Heart left ventricle (tissue), 16 donors: Measurements from ENCODE around the gene SLC52A3. TPM values are rescaled to one million over a fixed set of nuclear protein-coding genes. Genes with fewer than 3 reads are reported as not detected.

Experiments
- ATAC-seq, 4 donors: fragments of 200-7000 bp; cut with Tn5 transposase; one replicate each; pipeline ENCODE4 v1.9.1; 2020 to 2022; ENCODE audit warnings: moderate library complexity in 4 of 4, mild to moderate bottlenecking in 3 of 4, moderate number of reproducible peaks in 1 of 4
- DNase-seq, 5 donors: peaks; one replicate each; pipeline ENCODE4 v3.0.0-alpha.2; 2020
- H3K27ac ChIP-seq, 12 donors: fragments of 200-600 bp; sonication (generic) in 4 of 12; one replicate each; pipeline versions ENCODE4 v1.5.0 to v1.8.0; 2016 to 2022; ENCODE audit warnings: mild to moderate bottlenecking in 2 of 12
- H3K27me3 ChIP-seq, 9 donors: fragments of 200-600 bp; sonication (generic) in 2 of 9; one replicate each; pipeline versions ENCODE4 v1.5.1 to v1.8.0; 2016 to 2022; ENCODE audit warnings: mild to moderate bottlenecking in 3 of 9
- H3K36me3 ChIP-seq, 9 donors: fragments of 200-600 bp; sonication (generic) in 2 of 9; one replicate each; pipeline versions ENCODE4 v1.5.0 to v1.8.0; 2018 to 2022; ENCODE audit warnings: mild to moderate bottlenecking in 2 of 9
- H3K4me1 ChIP-seq, 12 donors: fragments of 200-600 bp; sonication (generic) in 4 of 12; one replicate each; pipeline versions ENCODE4 v1.5.0 to v1.8.0; 2016 to 2022; ENCODE audit warnings: mild to moderate bottlenecking in 3 of 12
- H3K4me3 ChIP-seq, 12 donors: fragments of 200-600 bp; sonication (generic) in 4 of 12; one replicate each; pipeline versions ENCODE4 v1.5.0 to v1.8.0; 2017 to 2022; ENCODE audit warnings: mild to moderate bottlenecking in 9 of 12, moderate library complexity in 4 of 12
- H3K9me3 ChIP-seq, 12 donors: fragments of 200-600 bp; sonication (generic) in 4 of 12; one replicate each; pipeline versions ENCODE4 v1.5.0 to v1.8.0; 2016 to 2022; ENCODE audit warnings: mild to moderate bottlenecking in 1 of 12
- CTCF ChIP-seq, 12 donors: fragments of 200-600 bp; sonication (generic) in 4 of 12; IDR thresholded peaks; one replicate each; pipeline versions ENCODE4 v1.5.0 to v1.8.0; 2018 to 2022; ENCODE audit warnings: antibody characterized with exemption in 12 of 12, mild to moderate bottlenecking in 5 of 12
- POLR2A ChIP-seq, 2 donors: fragments of 450-650 bp; IDR thresholded peaks; one replicate each; pipeline ENCODE4 v1.6.1; 2017; ENCODE audit warnings: antibody characterized with exemption in 2 of 2, mild to moderate bottlenecking in 2 of 2, moderate library complexity in 2 of 2
- WGBS, 4 donors: extraction: QIAGEN DNeasy Blood & Tissue Kit in 2 of 4; methylation state at CpG; one replicate each; pipeline versions ENCODE4 v1.1.5 to v1.1.7; 2013 to 2018; 5-methylcytosine and 5-hydroxymethylcytosine counted together
- intact Hi-C, 10 donors: fragments of 100-400 bp; cut with DNase I; formaldehyde crosslinking; loops; one replicate each; pipeline versions ENCODE4 v1.11.1 to v1.14.2; 2022
- polyA plus RNA-seq, 2 donors: library from polyadenylated mRNA; stranded (reverse); fragments of 200-250 nt; gene quantifications; one replicate each; pipeline ENCODE4 v1.2.3, GENCODE V29; 2013
- total RNA-seq, 9 donors: library from RNA; depleted of rRNA in 2 of 9; stranded (reverse); fragments of >200 nt in 2 of 9; fragmentation: NEBNext Ultra II Directional in 3 of 9; extraction: Animal tissue kit (Norgen Biotek cat#: 25700) in 3 of 9; gene quantifications; one replicate each; pipeline versions ENCODE4 v1.1.0 to v1.2.4, GENCODE V29; 2016 to 2023
- donor health status: ischemic (EF 13 %, LVEDD 7.1; RV severe dilation, severe dysfunction).
- donor health status: healthy with polysubstance abuse.
- donor health status: DM: no; HTN: yes; CAD: no.
- donor health status: DM: no; HTN: no; CAD: no.
- donor health status: ischemic (EF 25% LVEDD 6.9; RV normal size, moderate dysfunction).
- donor health status: ischemic (EF 25% LVEDD 5.7; RV mildly dilated, moderate dysfunction).
- donor health status: healthy.
- donor health status: DM: yes; HTN: yes; CAD: no.
- donor health status: ischemic (EF 35%, LVEDD 5.7; RV mildly dilated, moderate dysfunction).
- donor health status: nonischemic (EF 11% LVEDD 7.7; RV severe dilation, severe dysfunction).
- donor health status: DM: yes; HTN: yes; CAD: no.
- donor health status: PGD.
- donor health status: ischemic (EF 29% LVEDD 5.4; RV normal size, mild dysfunction).
- donor health status: nonischemic (EF 23%, LVEDD 6.1; RV moderate dilation, normal function).

Gene SLC52A3
- total and polyA plus RNA-seq, 11 donors, result 1.4 to 18.6 (median 2.8) TPM

GRCh38 chr20:717271-717670 is 51.0 kb downstream of the SLC52A3 start:
- no peak overlapping the region for H3K4me3 ChIP-seq
- ATAC-seq, result no peak
- no peaks in the 10 kb centered on the region for H3K36me3 ChIP-seq
- no peak for TF ChIP-seq CTCF (IDR thresholded peaks at IDR 0.05)
- TF ChIP-seq POLR2A (IDR thresholded peaks at IDR 0.05), result no peak
- no peaks in the 10 kb centered on the region for H3K4me1 ChIP-seq
- peaks cover 0 to 6% (median 0%) of the 10 kb centered on the region in 9 donors for H3K27me3 ChIP-seq
- H3K9me3 ChIP-seq, result peaks cover 0 to 25% (median 8%) of the 10 kb centered on the region in 12 donors
- 81 to 91% (median 86%) methylated on average over 7 of the region's 7 CpGs for WGBS, 4 donors
- intact Hi-C loops, result no loop called here
- no peak overlapping the region for H3K27ac ChIP-seq
- no peak for DNase-seq

GRCh38 chr20:714453-714852 is 53.8 kb downstream of the SLC52A3 start:
- peaks cover 0 to 31% (median 3%) of the 10 kb centered on the region in 9 donors for H3K27me3 ChIP-seq
- no peak overlapping the region for H3K27ac ChIP-seq
- H3K4me1 ChIP-seq, result peaks cover 0 to 9% (median 0%) of the 10 kb centered on the region in 12 donors
- H3K4me3 ChIP-seq, result no peak overlapping the region
- DNase-seq (no peak), ATAC-seq (no peak)
- TF ChIP-seq POLR2A (IDR thresholded peaks at IDR 0.05) (no peak), CTCF (IDR thresholded peaks at IDR 0.05) (no peak)
- H3K9me3 ChIP-seq, result peaks cover 0 to 25% (median 8%) of the 10 kb centered on the region in 12 donors
- intact Hi-C loops, result no loop called here
- 85 to 91% (median 88%) methylated on average over 2 of the region's 2 CpGs for WGBS, 4 donors
- H3K36me3 ChIP-seq, result no peaks in the 10 kb centered on the region

GRCh38 chr20:711576-711975 is 56.7 kb downstream of the SLC52A3 start:
- peaks cover 0 to 35% (median 12%) of the 10 kb centered on the region in 12 donors for H3K9me3 ChIP-seq
- H3K4me3 ChIP-seq, result no peak overlapping the region
- intact Hi-C loops, result no loop called here
- ATAC-seq (no peak), DNase-seq (no peak)
- H3K27me3 ChIP-seq, result peaks cover 0 to 42% (median 6%) of the 10 kb centered on the region in 9 donors
- peaks cover 0 to 11% (median 0%) of the 10 kb centered on the region in 12 donors for H3K4me1 ChIP-seq
- no peak overlapping the region for H3K27ac ChIP-seq
- no peak for TF ChIP-seq CTCF (IDR thresholded peaks at IDR 0.05)
- no peak for TF ChIP-seq POLR2A (IDR thresholded peaks at IDR 0.05)
- no peaks in the 10 kb centered on the region for H3K36me3 ChIP-seq
- 51 to 68% (median 57%) methylated on average over 2 of the region's 2 CpGs for WGBS, 4 donors

GRCh38 chr20:710780-711450 is 57.4 kb downstream of the SLC52A3 start:
- Histone ChIP-seq H3K4me1 (peaks cover 0 to 11% (median 0%) of the 10 kb centered on the region in 12 donors), H3K36me3 (no peaks in the 10 kb centered on the region), H3K27me3 (peaks cover 0 to 41% (median 6%) of the 10 kb centered on the region in 9 donors), H3K4me3 (no peak overlapping the region), H3K9me3 (peaks cover 0 to 35% (median 12%) of the 10 kb centered on the region in 12 donors), H3K27ac (no peak overlapping the region)
- ATAC-seq (no peak), DNase-seq (no peak)
- intact Hi-C loops, result no loop called here
- 74 to 84% (median 77%) methylated on average over 19 of the region's 19 CpGs for WGBS, 4 donors
- TF ChIP-seq POLR2A (IDR thresholded peaks at IDR 0.05), result no peak
- no peak for TF ChIP-seq CTCF (IDR thresholded peaks at IDR 0.05)

Other genes starting within 250 kb of the SLC52A3 start
- gene CSNK2A1, start 224.7 kb downstream of the SLC52A3 start, total RNA-seq, result 100 to 1,000 TPM; 107 to 136 (median 126) TPM
- gene CSNK2A1, start 224.7 kb downstream of the SLC52A3 start, polyA plus RNA-seq, result 10 to 100 TPM; 30.3 to 72.1 TPM
- gene TCF15, start 158.2 kb downstream of the SLC52A3 start, total RNA-seq, result 10 to 100 TPM in 5 of 9 donors, 1 to 10 TPM in 4; 5.8 to 18.0 (median 10.0) TPM
- 10 to 100 TPM in 1 of 2 donors, 1 to 10 TPM in 1; 7.3 to 14.1 TPM for gene TCF15, start 158.2 kb downstream of the SLC52A3 start, polyA plus RNA-seq
- 100 to 1,000 TPM in 1 of 9 donors, 10 to 100 TPM in 8; 25.3 to 147 (median 39.1) TPM for gene SRXN1, start 115.3 kb downstream of the SLC52A3 start, total RNA-seq
- 10 to 100 TPM; 11.8 to 56.2 TPM for gene SRXN1, start 115.3 kb downstream of the SLC52A3 start, polyA plus RNA-seq
- gene SCRT2, start 92.7 kb downstream of the SLC52A3 start, total RNA-seq, result not detected
- not detected for gene SCRT2, start 92.7 kb downstream of the SLC52A3 start, polyA plus RNA-seq
- gene FAM110A, start 65.2 kb upstream of the SLC52A3 start, total RNA-seq, result 1 to 10 TPM; 1.2 to 8.1 (median 2.3) TPM
- 1 to 10 TPM; 1.3 to 1.6 TPM for gene FAM110A, start 65.2 kb upstream of the SLC52A3 start, polyA plus RNA-seq
- gene ANGPT4, start 147.8 kb upstream of the SLC52A3 start, total RNA-seq, result under 1 TPM in 4 of 9 donors, not detected in 5; 0.12 to 0.32 (median 0.21) TPM
- under 1 TPM; 0.08 to 0.11 TPM for gene ANGPT4, start 147.8 kb upstream of the SLC52A3 start, polyA plus RNA-seq
- gene RSPO4, start 233.8 kb upstream of the SLC52A3 start, total RNA-seq, result under 1 TPM in 2 of 9 donors, not detected in 7; 0.25 to 0.27 TPM
- gene RSPO4, start 233.8 kb upstream of the SLC52A3 start, polyA plus RNA-seq, result under 1 TPM in 1 of 2 donors, not detected in 1; 0.04 TPM